B cell (primary cell): Measurements from ENCODE around the gene ZFP62.

Experiments
- CTCF ChIP-seq: fragments of 200-600 bp; IDR thresholded peaks from one replicate; pipeline ENCODE4 v1.8.0; 2022; ENCODE audit warnings: antibody characterized with exemption, mild to moderate bottlenecking
- EZH2 ChIP-seq: IDR thresholded peaks from 2 replicates; pipeline ENCODE4 v1.6.1; 2012; ENCODE audit warnings: borderline replicate concordance, low read depth, mild to moderate bottlenecking, moderate library complexity, low read length; ENCODE audit not compliant: insufficient read depth, poor library complexity, severe bottlenecking

GRCh38 chr5:180873615-180874520 is 12.8 kb upstream of the ZFP62 start:
- TF ChIP-seq CTCF (no peak), EZH2 (no peak)
